HG02610 (cell line): Measurements from ENCODE around the gene LUC7L.
"Not testable (repeated sequence)": the region's sequence is repeated elsewhere in the genome, so short reads cannot be mapped to it uniquely, and the experiment has no call there.

Source experiments
- ATAC-seq: cut with Tn5 transposase; IDR thresholded peaks from one replicate; pipeline ENCODE4 v1.9.1; 2021; ENCODE audit warnings: mild to moderate bottlenecking, moderate library complexity; ENCODE audit not compliant: unreplicated experiment

LUC7L gene

GRCh38 chr16:183005-183404 lies 46.2 kb downstream of the LUC7L start:
- ATAC-seq: no peak

DNA sequence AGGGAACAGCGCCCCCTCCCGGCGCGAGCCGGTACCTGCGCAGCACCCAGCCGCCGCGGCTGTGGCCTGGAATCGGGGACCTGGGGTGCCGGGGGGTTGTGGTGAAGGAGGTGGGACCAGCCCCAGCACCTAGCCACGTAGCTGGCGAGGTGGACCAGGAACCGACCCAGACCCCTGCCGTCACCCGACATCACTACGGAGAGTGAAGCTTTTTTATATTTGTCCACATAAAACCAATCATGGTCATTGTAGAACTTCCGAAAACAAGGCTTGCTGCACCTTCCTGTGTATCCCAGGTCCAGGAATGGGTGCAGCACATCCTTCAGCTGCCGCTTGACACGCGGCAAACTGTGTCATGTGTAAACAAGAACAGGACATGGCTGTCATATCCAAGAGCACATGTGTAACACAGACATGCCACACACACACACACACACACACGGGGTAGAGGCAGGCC lies 47.7 kb downstream of the LUC7L start:
- no peak for ATAC-seq

DNA sequence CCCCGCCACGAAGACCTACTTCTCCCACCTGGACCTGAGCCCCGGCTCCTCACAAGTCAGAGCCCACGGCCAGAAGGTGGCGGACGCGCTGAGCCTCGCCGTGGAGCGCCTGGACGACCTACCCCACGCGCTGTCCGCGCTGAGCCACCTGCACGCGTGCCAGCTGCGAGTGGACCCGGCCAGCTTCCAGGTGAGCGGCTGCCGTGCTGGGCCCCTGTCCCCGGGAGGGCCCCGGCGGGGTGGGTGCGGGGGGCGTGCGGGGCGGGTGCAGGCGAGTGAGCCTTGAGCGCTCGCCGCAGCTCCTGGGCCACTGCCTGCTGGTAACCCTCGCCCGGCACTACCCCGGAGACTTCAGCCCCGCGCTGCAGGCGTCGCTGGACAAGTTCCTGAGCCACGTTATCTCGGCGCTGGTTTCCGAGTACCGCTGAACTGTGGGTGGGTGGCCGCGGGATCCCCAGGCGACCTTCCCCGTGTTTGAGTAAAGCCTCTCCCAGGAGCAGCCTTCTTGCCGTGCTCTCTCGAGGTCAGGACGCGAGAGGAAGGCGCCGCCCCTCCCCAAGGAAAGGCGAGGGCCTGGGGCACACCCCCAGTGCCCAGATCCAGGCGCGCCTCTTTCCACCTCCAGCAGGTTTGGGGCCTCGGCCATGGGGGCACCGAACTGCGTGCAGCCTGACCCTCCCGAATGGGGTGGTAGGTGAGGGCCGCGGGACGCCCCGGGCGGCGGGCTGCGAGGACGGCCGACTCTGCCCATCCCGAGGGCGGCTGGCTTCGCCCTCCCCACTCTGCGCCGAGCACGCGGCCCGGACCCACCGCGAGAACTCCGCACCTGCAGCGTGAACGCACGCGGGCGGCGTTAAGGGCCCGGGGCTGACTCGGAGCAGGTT lies 48.3 kb downstream of the LUC7L start:
- ATAC-seq: no peak

DNA sequence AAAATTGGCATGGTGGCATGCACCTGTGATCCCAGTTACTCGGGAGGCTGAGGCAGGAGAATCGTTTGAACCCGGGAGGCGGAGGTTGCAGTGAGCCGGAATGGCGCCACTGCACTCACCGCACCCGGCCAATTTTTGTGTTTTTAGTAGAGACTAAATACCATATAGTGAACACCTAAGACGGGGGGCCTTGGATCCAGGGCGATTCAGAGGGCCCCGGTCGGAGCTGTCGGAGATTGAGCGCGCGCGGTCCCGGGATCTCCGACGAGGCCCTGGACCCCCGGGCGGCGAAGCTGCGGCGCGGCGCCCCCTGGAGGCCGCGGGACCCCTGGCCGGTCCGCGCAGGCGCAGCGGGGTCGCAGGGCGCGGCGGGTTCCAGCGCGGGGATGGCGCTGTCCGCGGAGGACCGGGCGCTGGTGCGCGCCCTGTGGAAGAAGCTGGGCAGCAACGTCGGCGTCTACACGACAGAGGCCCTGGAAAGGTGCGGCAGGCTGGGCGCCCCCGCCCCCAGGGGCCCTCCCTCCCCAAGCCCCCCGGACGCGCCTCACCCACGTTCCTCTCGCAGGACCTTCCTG lies 49.1 kb downstream of the LUC7L start, which contains the start of gene HBQ1:
HBQ1 (plus strand) TSS at position 359 of the 575 bp plus-strand sequence; CDS start at position 387, 28 bp downstream.
- ATAC-seq: no peak

DNA sequence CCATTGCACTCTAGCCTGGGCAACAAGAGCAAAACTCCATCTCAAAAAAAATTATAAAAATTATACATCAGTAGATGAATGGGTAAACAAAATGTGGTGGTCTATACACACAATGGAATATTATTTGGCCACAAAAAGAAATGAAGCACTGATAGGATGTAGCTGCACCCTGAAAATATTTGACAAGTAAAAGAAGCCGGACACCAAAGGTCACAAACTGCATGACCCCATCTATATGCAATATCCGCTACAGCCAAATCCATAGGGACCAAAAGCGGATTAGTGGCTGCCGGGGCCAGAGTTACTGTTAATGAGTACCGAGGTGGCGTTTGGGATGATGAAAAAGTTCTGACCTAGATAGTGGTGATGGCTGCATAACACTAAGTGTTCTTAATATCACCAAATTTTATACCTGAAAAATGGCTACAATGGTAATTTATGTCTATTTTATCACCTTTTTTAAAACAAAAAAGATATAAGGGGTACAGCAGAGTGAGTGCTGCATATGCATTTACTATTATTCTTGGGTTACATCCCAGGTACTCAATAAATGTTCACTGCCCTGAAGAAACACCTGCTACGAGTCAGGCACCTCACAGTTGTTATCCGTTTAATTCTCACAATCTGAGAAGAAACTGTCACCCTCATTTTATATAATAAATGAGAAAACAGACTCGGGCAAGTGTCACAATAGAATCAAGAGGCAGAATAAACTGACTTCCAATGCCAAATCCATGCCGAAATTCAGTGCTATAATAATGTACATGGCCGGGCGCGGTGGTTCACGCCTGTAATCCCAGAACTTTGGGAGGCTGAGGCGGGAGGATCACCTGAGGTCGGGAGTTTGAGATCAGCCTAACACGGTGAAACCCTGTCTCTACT lies 49.8 kb downstream of the LUC7L start:
- no peak for ATAC-seq

DNA sequence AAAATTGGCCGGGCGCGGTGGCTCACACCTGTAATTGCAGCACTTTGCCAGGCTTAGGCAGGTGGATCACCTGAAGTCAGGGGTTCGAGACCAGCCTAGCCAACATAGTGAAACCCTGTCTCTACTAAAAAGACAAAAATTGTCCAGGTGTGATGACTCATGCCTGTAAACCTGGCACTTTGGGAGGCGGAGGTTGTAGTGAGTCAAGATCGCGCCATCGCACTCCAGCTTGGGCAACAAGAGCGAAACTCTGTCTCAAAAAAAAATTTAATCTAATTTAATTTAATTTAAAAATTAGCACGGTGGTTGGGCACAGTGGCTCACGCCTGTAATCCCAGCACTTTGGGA lies 50.6 kb downstream of the LUC7L start:
- no peak for ATAC-seq

- ATAC-seq: no peak
These were observed 51.1 kb downstream of the LUC7L start for GRCh38 chr16:177981-178667.

- ATAC-seq: no peak
These were observed 51.8 kb downstream of the LUC7L start for GRCh38 chr16:177394-177822.

- ATAC-seq: not testable (repeated sequence)
These were observed 52.5 kb downstream of the LUC7L start, which contains the start of gene HBA1 for GRCh38 chr16:176477-177382. TSS of gene HBA1 (plus strand) at chr16:176680. CDS start at chr16:176717, 37 bp downstream.

DNA sequence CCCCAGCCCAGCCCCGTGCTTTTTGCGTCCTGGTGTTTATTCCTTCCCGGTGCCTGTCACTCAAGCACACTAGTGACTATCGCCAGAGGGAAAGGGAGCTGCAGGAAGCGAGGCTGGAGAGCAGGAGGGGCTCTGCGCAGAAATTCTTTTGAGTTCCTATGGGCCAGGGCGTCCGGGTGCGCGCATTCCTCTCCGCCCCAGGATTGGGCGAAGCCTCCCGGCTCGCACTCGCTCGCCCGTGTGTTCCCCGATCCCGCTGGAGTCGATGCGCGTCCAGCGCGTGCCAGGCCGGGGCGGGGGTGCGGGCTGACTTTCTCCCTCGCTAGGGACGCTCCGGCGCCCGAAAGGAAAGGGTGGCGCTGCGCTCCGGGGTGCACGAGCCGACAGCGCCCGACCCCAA lies 53.2 kb downstream of the LUC7L start:
- not testable (repeated sequence) for ATAC-seq

DNA sequence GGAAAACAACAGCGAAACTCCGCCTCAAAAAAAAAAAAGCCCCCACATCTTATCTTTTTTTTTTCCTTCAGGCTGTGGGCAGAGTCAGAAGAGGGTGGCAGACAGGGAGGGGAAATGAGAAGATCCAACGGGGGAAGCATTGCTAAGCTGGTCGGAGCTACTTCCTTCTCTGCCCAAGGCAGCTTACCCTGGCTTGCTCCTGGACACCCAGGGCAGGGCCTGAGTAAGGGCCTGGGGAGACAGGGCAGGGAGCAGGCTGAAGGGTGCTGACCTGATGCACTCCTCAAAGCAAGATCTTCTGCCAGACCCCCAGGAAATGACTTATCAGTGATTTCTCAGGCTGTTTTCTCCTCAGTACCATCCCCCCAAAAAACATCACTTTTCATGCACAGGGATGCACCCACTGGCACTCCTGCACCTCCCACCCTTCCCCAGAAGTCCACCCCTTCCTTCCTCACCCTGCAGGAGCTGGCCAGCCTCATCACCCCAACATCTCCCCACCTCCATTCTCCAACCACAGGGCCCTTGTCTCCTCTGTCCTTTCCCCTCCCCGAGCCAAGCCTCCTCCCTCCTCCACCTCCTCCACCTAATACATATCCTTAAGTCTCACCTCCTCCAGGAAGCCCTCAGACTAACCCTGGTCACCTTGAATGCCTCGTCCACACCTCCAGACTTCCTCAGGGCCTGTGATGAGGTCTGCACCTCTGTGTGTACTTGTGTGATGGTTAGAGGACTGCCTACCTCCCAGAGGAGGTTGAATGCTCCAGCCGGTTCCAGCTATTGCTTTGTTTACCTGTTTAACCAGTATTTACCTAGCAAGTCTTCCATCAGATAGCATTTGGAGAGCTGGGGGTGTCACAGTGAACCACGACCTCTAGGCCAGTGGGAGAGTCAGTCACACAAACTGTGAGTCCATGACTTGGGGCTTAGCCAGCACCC lies 54.0 kb downstream of the LUC7L start:
- ATAC-seq: no peak

DNA sequence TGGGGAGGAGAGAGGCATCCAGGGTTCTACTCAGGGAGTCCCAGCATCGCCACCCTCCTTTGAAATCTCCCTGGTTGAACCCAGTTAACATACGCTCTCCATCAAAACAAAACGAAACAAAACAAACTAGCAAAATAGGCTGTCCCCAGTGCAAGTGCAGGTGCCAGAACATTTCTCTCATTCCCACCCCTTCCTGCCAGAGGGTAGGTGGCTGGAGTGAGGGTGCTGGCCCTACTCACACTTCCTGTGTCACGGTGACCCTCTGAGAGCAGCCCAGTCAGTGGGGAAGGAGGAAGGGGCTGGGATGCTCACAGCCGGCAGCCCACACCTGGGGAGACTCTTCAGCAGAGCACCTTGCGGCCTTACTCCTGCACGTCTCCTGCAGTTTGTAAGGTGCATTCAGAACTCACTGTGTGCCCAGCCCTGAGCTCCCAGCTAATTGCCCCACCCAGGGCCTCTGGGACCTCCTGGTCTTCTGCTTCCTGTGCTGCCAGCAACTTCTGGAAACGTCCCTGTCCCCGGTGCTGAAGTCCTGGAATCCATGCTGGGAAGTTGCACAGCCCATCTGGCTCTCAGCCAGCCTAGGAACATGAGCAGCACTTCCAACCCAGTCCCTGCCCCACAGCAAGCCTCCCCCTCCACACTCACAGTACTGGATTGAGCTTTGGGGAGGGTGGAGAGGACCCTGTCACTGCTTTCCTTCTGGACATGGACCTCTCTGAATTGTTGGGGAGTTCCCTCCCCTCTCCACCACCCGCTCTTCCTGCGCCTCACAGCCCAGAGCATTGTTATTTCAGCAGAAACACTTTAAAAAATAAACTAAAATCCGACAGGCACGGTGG lies 55.1 kb downstream of the LUC7L start:
- not testable (repeated sequence) for ATAC-seq

GRCh38 chr16:173211-173854 lies 55.9 kb downstream of the LUC7L start:
- not testable (repeated sequence) for ATAC-seq

- ATAC-seq: not testable (repeated sequence)
These were observed 56.8 kb downstream of the LUC7L start, which contains the start of gene HBA2 for GRCh38 chr16:172374-172941. TSS of gene HBA2 (plus strand) at chr16:172876. CDS start at chr16:172913, 37 bp downstream.

- ATAC-seq: no peak
These were observed 58.5 kb downstream of the LUC7L start for GRCh38 chr16:170788-171187.

- ATAC-seq: not testable (repeated sequence)
These were observed 59.2 kb downstream of the LUC7L start for GRCh38 chr16:170088-170507.
